Measurements from ENCODE around the gene PTPN13. TPM values are rescaled to one million over a fixed set of nuclear protein-coding genes. Genes with fewer than 3 reads are reported as not detected.

PTPN13 gene
- total RNA-seq, 2 experiments from 2014 or later, result 3.9 to 4.1 TPM

DNA sequence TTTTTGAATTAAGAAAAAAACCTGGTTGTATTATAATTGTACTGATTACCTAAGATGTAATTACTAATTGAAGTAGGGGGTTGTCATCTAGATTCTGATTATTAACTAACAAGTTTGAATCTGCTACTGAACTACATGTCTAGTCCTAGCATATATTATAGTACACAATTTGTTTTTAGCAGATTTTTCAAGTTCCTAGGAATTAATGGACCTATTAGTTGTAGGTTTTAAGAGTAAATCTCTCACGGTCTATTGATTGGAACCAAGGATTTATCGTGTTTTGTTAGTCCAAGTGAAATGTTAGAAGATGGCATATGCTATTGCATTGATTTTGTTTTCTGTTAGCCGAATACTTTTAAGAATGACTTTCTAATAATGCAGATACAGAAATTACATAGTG, 20.8 kb downstream of the PTPN13 start:
- DNase-seq (no peak), ATAC-seq (ENCODE audit: poor library complexity) (no peak)
- Mint-ChIP-seq H3K4me1 (ENCODE audit: low read depth) (no peaks in the 10 kb centered on the region), H3K27ac (no peak overlapping the region), H3K27me3 (no peaks in the 10 kb centered on the region), H3K4me3 (no peak overlapping the region), H3K9me3 (no peaks in the 10 kb centered on the region), H3K36me3 (ENCODE audit: low read depth) (no peaks in the 10 kb centered on the region)
- Histone ChIP-seq H3K27me3 (ENCODE audit: control insufficient read depth in 1 of 2, insufficient read depth in 2 of 2, low read length in 2 of 2) (no peaks in the 10 kb centered on the region), H3K36me3 (ENCODE audit: insufficient read depth, low read length) (no peaks in the 10 kb centered on the region), H3K4me3 (ENCODE audit: low read length) (no peak overlapping the region), H3K9me3 (ENCODE audit: control insufficient read depth in 1 of 2, insufficient read depth in 1 of 2, low read length in 2 of 2) (no peaks in the 10 kb centered on the region), H3K4me1 (ENCODE audit: insufficient read depth, low read length) (no peaks in the 10 kb centered on the region), H3K27ac (ENCODE audit: low read depth in 1 of 2, low read length in 2 of 2) (no peak overlapping the region)
- ChIA-PET CTCF (no interaction called here), POLR2A (no interaction called here)
- intact Hi-C loops (cut with DNase I, micrococcal nuclease), result no loop called here
- TF ChIP-seq CTCF (IDR thresholded peaks at IDR 0.05), result no peak

DNA sequence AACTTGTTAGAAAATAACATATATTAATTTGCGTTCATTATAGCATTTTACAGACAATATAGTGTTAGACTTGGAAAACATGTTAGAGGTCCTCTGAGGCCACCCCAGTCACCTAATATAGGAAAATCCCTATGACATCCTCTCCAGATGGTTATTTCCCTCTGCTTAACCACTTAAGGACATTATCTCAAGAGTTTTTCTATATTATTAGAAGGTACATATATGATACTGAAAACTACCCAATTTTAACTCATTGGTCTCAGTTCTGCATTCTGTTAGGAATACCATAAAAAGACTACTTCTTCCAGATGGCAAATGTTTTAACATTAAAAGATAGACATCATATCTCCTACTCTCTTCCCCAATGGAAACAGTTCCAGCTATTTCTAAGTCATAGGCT, 21.4 kb downstream of the PTPN13 start:
- ATAC-seq (ENCODE audit: poor library complexity) (no peak), DNase-seq (no peak)
- no peak for TF ChIP-seq CTCF (IDR thresholded peaks at IDR 0.05)
- Mint-ChIP-seq H3K27me3 (no peaks in the 10 kb centered on the region), H3K9me3 (no peaks in the 10 kb centered on the region), H3K36me3 (ENCODE audit: low read depth) (no peaks in the 10 kb centered on the region), H3K4me3 (no peak overlapping the region), H3K27ac (no peak overlapping the region), H3K4me1 (ENCODE audit: low read depth) (no peaks in the 10 kb centered on the region)
- ChIA-PET CTCF (no interaction called here), POLR2A (no interaction called here)
- no peaks in the 10 kb centered on the region for H3K27me3 ChIP-seq (ENCODE audit: control insufficient read depth in 1 of 2, insufficient read depth in 2 of 2, low read length in 2 of 2)
- intact Hi-C loops (cut with DNase I, micrococcal nuclease), result no loop called here
- H3K36me3 ChIP-seq (ENCODE audit: insufficient read depth, low read length), result no peaks in the 10 kb centered on the region
- H3K27ac ChIP-seq (ENCODE audit: low read depth in 1 of 2, low read length in 2 of 2), result no peak overlapping the region
- no peaks in the 10 kb centered on the region for H3K4me1 ChIP-seq (ENCODE audit: insufficient read depth, low read length)
- no peak overlapping the region for H3K4me3 ChIP-seq (ENCODE audit: low read length)
- no peaks in the 10 kb centered on the region for H3K9me3 ChIP-seq (ENCODE audit: control insufficient read depth in 1 of 2, insufficient read depth in 1 of 2, low read length in 2 of 2)

DNA sequence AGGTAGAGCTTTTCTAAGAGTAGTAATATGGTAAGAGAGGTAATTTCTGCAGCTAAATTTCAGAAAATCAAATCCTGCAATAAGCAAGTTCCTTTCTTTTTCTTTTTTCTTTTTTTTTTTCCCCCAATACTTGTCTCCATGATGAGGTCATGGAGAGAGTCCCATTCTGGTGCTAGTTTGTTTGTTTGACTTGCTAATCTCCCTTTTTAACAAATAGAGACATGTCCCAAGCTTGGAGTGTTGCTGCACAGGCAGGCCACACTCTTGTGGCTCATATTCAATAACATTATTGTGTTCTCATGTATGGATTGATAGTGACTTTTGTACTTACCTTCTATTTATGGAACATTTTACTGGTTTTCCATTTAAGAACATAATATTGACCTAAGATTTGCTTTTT, 25.5 kb downstream of the PTPN13 start:
- H3K27ac ChIP-seq (ENCODE audit: low read depth in 1 of 2, low read length in 2 of 2), result no peak overlapping the region
- Mint-ChIP-seq H3K27ac (no peak overlapping the region), H3K4me1 (ENCODE audit: low read depth) (no peaks in the 10 kb centered on the region), H3K9me3 (no peaks in the 10 kb centered on the region), H3K4me3 (no peak overlapping the region), H3K27me3 (no peaks in the 10 kb centered on the region), H3K36me3 (ENCODE audit: low read depth) (no peaks in the 10 kb centered on the region)
- no peaks in the 10 kb centered on the region for H3K27me3 ChIP-seq (ENCODE audit: control insufficient read depth in 1 of 2, insufficient read depth in 2 of 2, low read length in 2 of 2)
- ATAC-seq (ENCODE audit: poor library complexity), result no peak
- ChIA-PET CTCF (no interaction called here), POLR2A (no interaction called here)
- H3K4me1 ChIP-seq (ENCODE audit: insufficient read depth, low read length), result no peaks in the 10 kb centered on the region
- no peak overlapping the region for H3K4me3 ChIP-seq (ENCODE audit: low read length)
- H3K36me3 ChIP-seq (ENCODE audit: insufficient read depth, low read length), result no peaks in the 10 kb centered on the region
- intact Hi-C loops (cut with DNase I, micrococcal nuclease), result no loop called here
- H3K9me3 ChIP-seq (ENCODE audit: control insufficient read depth in 1 of 2, insufficient read depth in 1 of 2, low read length in 2 of 2), result no peaks in the 10 kb centered on the region
- no peak for DNase-seq
- no peak for TF ChIP-seq CTCF (IDR thresholded peaks at IDR 0.05)

Measured in CD4-positive, alpha-beta T cell (primary cell).